NCI-H774 (cell line): ENCODE measurements around the gene PDE5A.
"Not testable (repeated sequence)": the region's sequence is repeated elsewhere in the genome, so short reads cannot be mapped to it uniquely, and the experiment has no call there.

Source experiments
- DNase-seq: peaks from one replicate; lab custom pipeline; 2025; lab: John Stamatoyannopoulos, UW

The PDE5A gene

GRCh38 chr4:119518915-119519410 lies 109.6 kb downstream of the PDE5A start:
- DNase-seq = no peak

GRCh38 chr4:119518230-119518892 lies 110.2 kb downstream of the PDE5A start:
- no peak for DNase-seq

GRCh38 chr4:119517361-119518229 lies 111.0 kb downstream of the PDE5A start:
- no peak for DNase-seq

GRCh38 chr4:119512398-119512797 lies 116.2 kb downstream of the PDE5A start:
- DNase-seq = no peak

GRCh38 chr4:119510395-119511149 lies 118.0 kb downstream of the PDE5A start:
- DNase-seq = no peak

- DNase-seq = no peak
These were observed 120.3 kb downstream of the PDE5A start for GRCh38 chr4:119508281-119508680.

- no peak for DNase-seq
These were observed 121.8 kb downstream of the PDE5A start for GRCh38 chr4:119506806-119507205.

GRCh38 chr4:119504616-119505015 lies 124.0 kb downstream of the PDE5A start:
- no peak for DNase-seq

GRCh38 chr4:119501740-119502139 lies 126.9 kb downstream of the PDE5A start:
- DNase-seq = no peak

GRCh38 chr4:119498527-119498926 lies 130.1 kb downstream of the PDE5A start:
- no peak for DNase-seq

- no peak for DNase-seq
These were observed 134.7 kb downstream of the PDE5A start for GRCh38 chr4:119493886-119494285.

GRCh38 chr4:119493419-119493818 lies 135.2 kb downstream of the PDE5A start:
- DNase-seq = no peak

GRCh38 chr4:119490335-119490734 lies 138.3 kb downstream of the PDE5A start:
- DNase-seq = no peak

- DNase-seq = no peak
These were observed 139.3 kb downstream of the PDE5A start for GRCh38 chr4:119489305-119489704.

- DNase-seq = no peak
These were observed 148.3 kb downstream of the PDE5A start for GRCh38 chr4:119480331-119480730.

GRCh38 chr4:119479835-119480234 lies 148.8 kb downstream of the PDE5A start:
- no peak for DNase-seq

GRCh38 chr4:119479180-119479808 lies 149.3 kb downstream of the PDE5A start:
- no peak for DNase-seq

- DNase-seq = no peak
These were observed 150.0 kb downstream of the PDE5A start for GRCh38 chr4:119478446-119479179.

- DNase-seq = no peak
These were observed 151.1 kb downstream of the PDE5A start for GRCh38 chr4:119477412-119478053.

GRCh38 chr4:119471259-119471658 lies 157.3 kb downstream of the PDE5A start:
- no peak for DNase-seq

GRCh38 chr4:119470737-119471063 lies 157.9 kb downstream of the PDE5A start:
- not testable (repeated sequence) for DNase-seq
